GM18499 (cell line): ENCODE results near the gene BEX4.
"Not testable (repeated sequence)": the region's sequence is repeated elsewhere in the genome, so short reads cannot be mapped to it uniquely, and the experiment has no call there.

ENCODE experiments used
- ATAC-seq: cut with Tn5 transposase; IDR thresholded peaks from one replicate; pipeline ENCODE4 v1.9.1; 2021; ENCODE audit warnings: moderate number of reproducible peaks; ENCODE audit not compliant: insufficient read depth, unreplicated experiment

BEX4 gene

GRCh38 chrX:103235608-103236007 lies 20.7 kb downstream of the BEX4 start:
- ATAC-seq, result not testable (repeated sequence)

- ATAC-seq, result no peak
Observed at GRCh38 chrX:103236296-103236695, 21.4 kb downstream of the BEX4 start.

- ATAC-seq, result no peak
Observed at GRCh38 chrX:103240155-103240554, 25.2 kb downstream of the BEX4 start.

GRCh38 chrX:103248553-103248952 lies 33.6 kb downstream of the BEX4 start:
- ATAC-seq, result no peak

GRCh38 chrX:103249805-103250204 lies 34.9 kb downstream of the BEX4 start:
- no peak for ATAC-seq

- ATAC-seq, result no peak
Observed at GRCh38 chrX:103250977-103251376, 36.1 kb downstream of the BEX4 start.

- ATAC-seq, result no peak
Observed at GRCh38 chrX:103253608-103254007, 38.7 kb downstream of the BEX4 start.

- ATAC-seq, result no peak
Observed at GRCh38 chrX:103254171-103254824, 39.4 kb downstream of the BEX4 start.

- no peak for ATAC-seq
Observed at GRCh38 chrX:103254921-103255493, 40.1 kb downstream of the BEX4 start, which contains the start of gene TCEAL8. TCEAL8 (minus strand) TSS chrX:103255155; CDS start chrX:103253979, 1,176 bp downstream.

- ATAC-seq, result no peak
Observed at GRCh38 chrX:103256651-103257050, 41.7 kb downstream of the BEX4 start.

- no peak for ATAC-seq
Observed at GRCh38 chrX:103258275-103258674, 43.4 kb downstream of the BEX4 start.
